Heart right ventricle (tissue), 16 donors: Measurements from ENCODE around the gene SLCO2B1. TPM values are rescaled to one million over a fixed set of nuclear protein-coding genes. Genes with fewer than 3 reads are reported as not detected.
A peak's percentile ranks its signal among the peaks of the same experiment; 100 is the strongest.

Experiments used
- ATAC-seq, 8 donors: fragments of 200-7000 bp; cut with Tn5 transposase; one replicate each; pipeline ENCODE4 v1.9.1; 2020; ENCODE audit warnings: mild to moderate bottlenecking in 8 of 8, moderate library complexity in 8 of 8, moderate number of reproducible peaks in 1 of 8
- DNase-seq, 2 donors: peaks; one replicate each; pipeline ENCODE4 v3.0.0-alpha.2; 2020
- H3K27ac ChIP-seq, 10 donors: fragments of 200-600 bp; sonication (generic) in 2 of 10; one replicate each; pipeline versions ENCODE4 v1.5.0 to v1.8.0; 2020 to 2022; ENCODE audit warnings: mild to moderate bottlenecking in 3 of 10
- H3K27me3 ChIP-seq, 7 donors: fragments of 200-600 bp; one replicate each; pipeline ENCODE4 v1.8.0; 2021 to 2022; ENCODE audit warnings: mild to moderate bottlenecking in 2 of 7
- H3K36me3 ChIP-seq, 9 donors: fragments of 200-600 bp; sonication (generic) in 1 of 9; one replicate each; pipeline versions ENCODE4 v1.5.0 to v1.8.0; 2020 to 2022; ENCODE audit warnings: mild to moderate bottlenecking in 2 of 9
- H3K4me1 ChIP-seq, 9 donors: fragments of 200-600 bp; sonication (generic) in 1 of 9; one replicate each; pipeline versions ENCODE4 v1.5.0 to v1.8.0; 2020 to 2022; ENCODE audit warnings: mild to moderate bottlenecking in 4 of 9
- H3K4me3 ChIP-seq, 10 donors: fragments of 200-600 bp; sonication (generic) in 2 of 10; one replicate each; pipeline versions ENCODE4 v1.5.0 to v1.8.0; 2020 to 2022; ENCODE audit warnings: mild to moderate bottlenecking in 7 of 10, moderate library complexity in 2 of 10
- H3K9me3 ChIP-seq, 11 donors: fragments of 200-600 bp in 10 of 11; sonication (generic) in 2 of 11; one replicate each; pipeline versions ENCODE4 v1.5.0 to v1.8.0; 2013 to 2022; ENCODE audit warnings: mild to moderate bottlenecking in 2 of 11, control low read depth in 1 of 11, moderate library complexity in 1 of 11
- WGBS, 2 donors: extraction: QIAGEN DNeasy Blood & Tissue Kit; methylation state at CpG; one replicate each; pipeline ENCODE4 v1.1.7; 2013; ENCODE audit warnings: inconsistent platforms in 1 of 2; 5-methylcytosine and 5-hydroxymethylcytosine counted together
- intact Hi-C, 10 donors: fragments of 100-400 bp; cut with DNase I; formaldehyde crosslinking; loops; one replicate each; pipeline versions ENCODE4 v1.11.1 to v1.14.2; 2022
- polyA plus RNA-seq, 2 donors: library from polyadenylated mRNA; stranded (reverse); fragments of 200-250 nt; gene quantifications; one replicate each; pipeline ENCODE4 v1.2.3, GENCODE V29; 2013
- total RNA-seq, 10 donors: library from RNA; stranded (reverse); fragmentation: NEBNext Ultra II Directional in 3 of 10; extraction: Animal tissue kit (Norgen Biotek cat#: 25700) in 3 of 10; gene quantifications; one replicate each; pipeline versions ENCODE4 v1.2.1 to v1.2.4, GENCODE V29; 2021 to 2023
- TF ChIP-seq, protein P1 (sequence below), 9 donors: fragments of 200-600 bp; sonication (generic) in 2 of 9; IDR thresholded peaks; one replicate each; pipeline versions ENCODE4 v1.5.0 to v1.8.0; 2021 to 2022; ENCODE audit warnings: antibody characterized with exemption in 9 of 9, mild to moderate bottlenecking in 5 of 9, moderate library complexity in 1 of 9
- donor health status: Arrhythmogenic right ventricular cardiomyopathy.
- donor health status: ischemic (EF 13 %, LVEDD 7.1; RV severe dilation, severe dysfunction).
- donor health status: healthy with polysubstance abuse.
- donor health status: DM: no; HTN: yes; CAD: no.
- donor health status: DM: no; HTN: no; CAD: no.
- donor health status: ischemic (EF 25% LVEDD 6.9; RV normal size, moderate dysfunction).
- donor health status: ischemic (EF 25% LVEDD 5.7; RV mildly dilated, moderate dysfunction).
- donor health status: healthy.
- donor health status: DM: yes; HTN: yes; CAD: no.
- donor health status: Ischemic cardiomyopathy.
- donor health status: ischemic (EF 35%, LVEDD 5.7; RV mildly dilated, moderate dysfunction).
- donor health status: nonischemic (EF 11% LVEDD 7.7; RV severe dilation, severe dysfunction).
- donor health status: DM: yes; HTN: yes; CAD: no.
- donor health status: PGD.
- donor health status: ischemic (EF 29% LVEDD 5.4; RV normal size, mild dysfunction).
- donor health status: nonischemic (EF 23%, LVEDD 6.1; RV moderate dilation, normal function).

SLCO2B1 gene
- total and polyA plus RNA-seq, 12 donors: 5.2 to 69.0 (median 16.9) TPM

DNA sequence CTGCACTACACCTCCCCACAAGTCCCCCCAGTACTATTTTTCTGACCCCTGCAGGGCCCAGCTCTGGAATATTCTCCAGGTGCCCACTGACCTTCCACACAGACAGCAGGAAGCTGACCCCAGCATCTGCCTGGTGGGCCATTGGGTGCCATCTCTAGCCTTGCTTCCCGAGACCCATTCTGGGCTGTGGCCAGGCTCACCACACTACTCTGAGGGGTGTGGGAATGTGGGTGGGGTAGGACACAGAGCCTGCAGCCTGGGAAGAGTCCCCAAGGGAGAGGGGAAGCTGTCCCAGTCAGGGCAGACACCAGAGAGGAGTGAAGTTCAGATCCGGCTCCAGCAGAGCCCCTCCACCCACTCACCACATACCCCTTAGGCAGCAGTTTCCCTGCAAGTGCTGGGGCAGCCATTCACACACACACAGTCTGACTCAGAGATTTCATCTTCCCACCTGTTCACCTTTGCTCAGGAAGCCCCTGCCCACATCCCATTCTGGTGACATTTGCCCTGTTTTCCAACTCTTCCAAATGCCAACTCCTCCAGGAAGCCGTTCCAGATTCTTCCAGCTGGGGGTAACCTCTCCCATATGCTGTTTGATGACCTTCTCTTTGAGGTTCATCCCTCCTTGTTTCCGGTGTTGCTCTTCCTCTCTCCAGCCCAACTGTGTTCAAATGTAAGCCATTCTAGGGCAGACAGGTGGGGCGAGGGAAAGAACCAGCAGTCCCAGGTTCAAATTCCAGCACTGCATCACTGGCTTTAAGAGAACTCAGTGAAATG, 1.9 kb downstream of the SLCO2B1 start:
- ATAC-seq: peak in 4 of 8 donors; percentile 12 to 18 (median 18)
- peaks cover 0 to 77% (median 40%) of the 10 kb centered on the region in 9 donors for H3K4me1 ChIP-seq
- H3K27me3 ChIP-seq: no peaks in the 10 kb centered on the region
- H3K36me3 ChIP-seq: peaks cover 0 to 17% (median 0%) of the 10 kb centered on the region in 9 donors
- H3K4me3 ChIP-seq: peak overlapping the region in 9 of 10 donors; percentile 12 to 62 (median 53)
- DNase-seq: no peak
- H3K9me3 ChIP-seq: no peaks in the 10 kb centered on the region
- intact Hi-C loops: loop anchor here in 1 of 10 donors (5.0 kb wide), 1 partner anchor 34 kb away; no protein-coding TSS in a partner anchor
- TF ChIP-seq, protein P1, sequence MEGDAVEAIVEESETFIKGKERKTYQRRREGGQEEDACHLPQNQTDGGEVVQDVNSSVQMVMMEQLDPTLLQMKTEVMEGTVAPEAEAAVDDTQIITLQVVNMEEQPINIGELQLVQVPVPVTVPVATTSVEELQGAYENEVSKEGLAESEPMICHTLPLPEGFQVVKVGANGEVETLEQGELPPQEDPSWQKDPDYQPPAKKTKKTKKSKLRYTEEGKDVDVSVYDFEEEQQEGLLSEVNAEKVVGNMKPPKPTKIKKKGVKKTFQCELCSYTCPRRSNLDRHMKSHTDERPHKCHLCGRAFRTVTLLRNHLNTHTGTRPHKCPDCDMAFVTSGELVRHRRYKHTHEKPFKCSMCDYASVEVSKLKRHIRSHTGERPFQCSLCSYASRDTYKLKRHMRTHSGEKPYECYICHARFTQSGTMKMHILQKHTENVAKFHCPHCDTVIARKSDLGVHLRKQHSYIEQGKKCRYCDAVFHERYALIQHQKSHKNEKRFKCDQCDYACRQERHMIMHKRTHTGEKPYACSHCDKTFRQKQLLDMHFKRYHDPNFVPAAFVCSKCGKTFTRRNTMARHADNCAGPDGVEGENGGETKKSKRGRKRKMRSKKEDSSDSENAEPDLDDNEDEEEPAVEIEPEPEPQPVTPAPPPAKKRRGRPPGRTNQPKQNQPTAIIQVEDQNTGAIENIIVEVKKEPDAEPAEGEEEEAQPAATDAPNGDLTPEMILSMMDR (IDR thresholded peaks at IDR 0.05): no peak
- H3K27ac ChIP-seq: peak overlapping the region in 9 of 10 donors; percentile 38 to 91 (median 76)
- WGBS, 2 donors: 67 to 71% methylated on average over 5 of the region's 5 CpGs

- Histone ChIP-seq H3K4me1 (peaks cover 5 to 91% (median 55%) of the 10 kb centered on the region in 9 donors), H3K4me3 (peak overlapping the region in 6 of 10 donors; percentile 4 to 62 (median 18)), H3K9me3 (no peaks in the 10 kb centered on the region), H3K27me3 (no peaks in the 10 kb centered on the region), H3K27ac (peak overlapping the region; percentile 2 to 91 (median 76)), H3K36me3 (peaks cover 0 to 37% (median 4%) of the 10 kb centered on the region in 9 donors)
- intact Hi-C loops: loop anchor here in 1 of 10 donors (5.0 kb wide), 1 partner anchor 32 kb away; no protein-coding TSS in a partner anchor
- TF ChIP-seq, protein P1 (IDR thresholded peaks at IDR 0.05): no peak
- ATAC-seq: peak; percentile 6 to 63 (median 44)
- no peak for DNase-seq
- WGBS, 2 donors: 57 to 60% methylated on average over 9 of the region's 9 CpGs
Observed at GRCh38 chr11:75154646-75155569, 4.0 kb downstream of the SLCO2B1 start.

GRCh38 chr11:75155570-75156422, 4.9 kb downstream of the SLCO2B1 start:
- H3K36me3 ChIP-seq: peaks cover 0 to 37% (median 4%) of the 10 kb centered on the region in 9 donors
- TF ChIP-seq, protein P1 (IDR thresholded peaks at IDR 0.05): no peak
- peaks cover 0 to 6% (median 0%) of the 10 kb centered on the region in 11 donors for H3K9me3 ChIP-seq
- peak overlapping the region in 9 of 10 donors; percentile 61 to 91 (median 76) for H3K27ac ChIP-seq
- no peaks in the 10 kb centered on the region for H3K27me3 ChIP-seq
- intact Hi-C loops: no loop called here
- H3K4me1 ChIP-seq: peaks cover 5 to 93% (median 57%) of the 10 kb centered on the region in 9 donors
- no peak for DNase-seq
- ATAC-seq: peak in 1 of 8 donors; percentile 28
- peak overlapping the region in 3 of 10 donors; percentile 9 to 62 (median 61) for H3K4me3 ChIP-seq
- WGBS, 2 donors: 80 to 83% methylated on average over 13 of the region's 13 CpGs
